Stimulated activated CD4-positive, alpha-beta T cell treated with anti-CD3 and anti-CD28 coated beads, TNF-alpha, amount 100 ng/mL, for 24 hours (primary cell): ENCODE results near the gene UNC13D.
A peak's percentile ranks its signal among the peaks of the same experiment; 100 is the strongest.
"Not testable (repeated sequence)": the region's sequence is repeated elsewhere in the genome, so short reads cannot be mapped to it uniquely, and the experiment has no call there.

Experiments
- DNase-seq, 3 experiments: peaks; one replicate each; pipeline ENCODE4 v3.0.0-alpha.2; 2020; ENCODE audit warnings: low read depth in 3 of 3

Gene UNC13D

DNA sequence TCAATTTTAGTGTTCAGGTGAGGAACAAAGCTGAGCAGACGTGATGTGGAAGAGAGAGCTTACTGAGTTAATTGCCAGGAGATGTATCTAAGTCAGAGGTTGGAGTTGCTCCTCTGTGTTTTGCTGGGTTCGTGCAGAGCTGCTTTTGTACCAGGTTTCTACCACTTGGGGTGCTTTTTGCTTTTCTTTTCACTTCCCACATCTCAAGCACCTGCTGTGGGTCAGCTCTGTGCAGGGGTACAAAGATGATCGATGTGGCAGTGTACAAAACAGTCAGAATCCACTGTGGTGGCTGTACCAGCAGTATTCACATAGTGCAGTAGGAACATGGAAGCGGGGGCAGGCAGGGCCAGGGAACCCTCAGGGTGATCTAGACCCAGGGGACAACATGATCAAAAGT lies 44.8 kb downstream of the UNC13D start:
- no peak for DNase-seq

DNA sequence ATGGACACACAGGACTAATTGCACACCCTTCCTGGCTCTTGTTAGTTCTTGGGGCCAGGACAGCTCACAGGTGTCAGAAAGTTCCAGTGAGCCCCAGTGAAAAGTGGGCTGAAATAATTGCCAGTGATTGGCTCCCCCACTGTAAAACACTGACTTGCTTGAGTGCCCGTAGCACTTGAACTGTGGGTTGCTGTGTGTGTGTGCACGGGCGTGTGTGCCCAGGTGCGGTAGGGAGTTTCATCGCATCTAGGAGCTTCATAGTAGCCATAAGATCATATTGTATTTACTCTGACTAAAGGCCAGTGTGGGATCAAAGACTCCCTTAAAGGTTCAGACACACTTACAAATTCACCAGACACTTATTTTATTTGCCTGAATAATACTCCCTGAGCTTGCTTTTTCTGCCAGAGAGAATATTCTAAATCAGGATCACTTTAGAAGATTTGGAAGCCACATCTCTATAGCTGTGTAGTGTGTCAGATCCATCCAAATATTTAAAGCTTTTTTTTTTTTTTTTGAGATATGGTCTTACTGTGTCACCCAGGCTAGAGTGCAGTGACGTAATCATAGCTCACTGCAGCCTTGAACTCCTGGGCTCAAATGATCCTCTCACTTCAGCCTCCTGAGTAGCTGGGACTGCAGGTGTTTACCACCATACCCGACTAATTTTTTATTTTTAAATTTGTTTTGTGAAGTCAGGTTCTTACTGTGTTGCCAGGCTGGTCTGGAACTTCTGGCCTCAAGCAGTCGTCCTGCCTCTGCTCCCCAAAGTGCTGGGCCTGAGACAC lies 48.2 kb downstream of the UNC13D start:
- no peak for DNase-seq

DNA sequence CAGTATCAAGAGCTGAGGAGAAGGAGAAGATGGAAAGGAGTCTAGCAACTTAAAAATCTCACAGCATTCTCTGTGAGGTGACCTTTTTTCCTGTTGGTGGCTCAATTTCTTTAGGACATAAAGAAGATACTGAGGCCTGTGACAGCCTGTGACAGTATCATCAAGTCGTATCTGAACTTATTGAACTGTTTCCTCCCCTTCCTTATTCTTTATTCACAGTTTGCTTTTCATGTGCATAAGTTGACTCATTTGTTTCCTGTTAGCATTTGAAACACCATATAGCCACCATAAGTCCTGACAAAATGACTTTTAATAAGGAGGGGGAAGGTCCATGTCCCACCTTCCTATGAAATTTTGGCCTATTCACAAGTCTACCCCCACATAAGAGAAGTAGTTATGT lies 50.7 kb downstream of the UNC13D start:
- DNase-seq = no peak

DNA sequence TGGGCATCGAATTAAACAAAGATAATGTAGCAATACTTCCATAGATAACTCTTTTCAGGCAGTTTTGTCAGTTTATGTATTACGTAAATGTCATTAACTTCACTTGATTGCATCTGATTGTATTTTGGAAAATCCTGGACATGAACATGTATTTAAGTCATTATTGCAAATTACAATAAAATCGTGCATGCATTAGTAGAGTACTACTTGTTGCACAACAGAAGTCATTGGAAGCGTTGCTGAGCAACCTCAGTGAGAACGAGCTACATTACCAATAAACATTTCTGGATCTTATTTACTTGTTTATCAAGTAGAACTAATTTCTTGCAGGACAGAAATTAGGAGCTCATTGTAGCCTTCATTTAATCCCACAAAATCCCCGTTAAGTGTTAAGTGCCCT lies 53.0 kb downstream of the UNC13D start:
- DNase-seq = no peak

DNA sequence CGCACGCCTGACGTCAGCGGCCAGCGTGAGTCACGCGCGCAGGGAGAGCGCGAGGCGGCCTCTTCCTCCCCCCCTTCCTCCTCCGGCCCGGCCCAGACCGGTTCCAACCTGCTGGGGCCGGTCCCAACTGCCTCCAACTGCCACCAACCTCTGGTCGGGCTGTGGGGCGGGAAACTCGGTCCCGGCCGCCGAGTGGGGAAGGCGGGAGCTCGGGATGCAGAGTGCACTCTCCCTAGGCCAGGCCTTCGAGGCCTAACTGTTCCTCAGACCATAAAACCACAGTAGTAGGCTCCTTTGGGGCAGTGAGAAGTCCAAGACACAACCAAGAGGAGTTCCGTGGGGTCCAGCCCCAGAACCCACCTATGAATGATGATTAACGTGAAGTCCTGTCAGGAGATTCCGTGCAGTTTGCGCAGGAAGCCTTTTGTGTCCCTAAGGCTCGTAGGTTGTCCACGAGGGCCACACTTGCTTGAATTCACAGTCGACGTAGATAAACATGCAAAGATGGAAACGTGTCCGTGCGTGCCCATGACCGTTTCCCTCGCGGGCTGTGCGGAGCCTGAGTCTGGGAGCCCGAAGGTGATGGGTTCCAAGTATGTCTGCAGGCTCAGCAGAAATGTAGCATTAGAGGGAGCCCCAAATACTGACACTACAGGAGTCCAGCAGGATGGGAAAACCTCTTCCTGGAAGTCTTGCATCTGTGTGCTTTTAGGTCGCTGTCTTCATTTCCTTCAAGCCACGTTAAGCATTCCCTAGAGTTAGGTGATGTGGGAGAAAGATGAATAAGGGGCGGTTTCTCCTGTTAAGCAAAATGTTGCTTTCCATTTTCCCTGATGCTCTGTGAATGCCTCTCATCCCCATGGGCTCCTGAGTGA lies 59.0 kb downstream of the UNC13D start:
- peak; percentile 78 to 86 (median 81) for DNase-seq

DNA sequence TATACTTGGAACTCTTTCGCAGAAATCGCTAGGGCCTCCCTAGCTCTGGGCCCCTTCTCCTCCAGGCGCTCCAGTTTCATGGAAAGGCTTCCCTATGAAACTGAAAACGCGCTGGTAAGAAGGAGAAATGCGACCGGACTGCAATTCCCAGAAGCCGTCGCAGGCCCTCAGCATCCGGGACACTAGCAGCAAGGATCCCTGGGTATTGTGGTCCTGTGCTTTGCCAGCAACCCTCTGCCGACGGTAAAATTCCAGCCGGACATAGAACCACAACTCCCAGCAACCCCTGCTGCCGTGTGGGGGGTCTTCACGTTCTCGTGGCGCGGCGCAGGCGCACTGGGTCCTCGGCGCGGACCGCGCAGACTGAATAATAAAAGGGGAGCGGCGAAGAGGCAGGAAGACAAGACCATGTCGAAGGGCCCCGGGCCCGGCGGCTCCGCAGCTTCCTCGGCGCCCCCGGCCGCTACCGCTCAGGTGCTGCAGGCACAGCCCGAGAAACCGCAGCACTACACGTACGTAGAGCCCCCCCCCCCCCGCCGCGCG lies 59.7 kb downstream of the UNC13D start, which contains the start of gene UNK:
Gene UNK, plus strand, starts transcription at position 334 of the 543 bp plus-strand sequence. Its CDS starts 75 bp downstream, at position 409.
- peak; percentile 89 to 94 (median 93) for DNase-seq

DNA sequence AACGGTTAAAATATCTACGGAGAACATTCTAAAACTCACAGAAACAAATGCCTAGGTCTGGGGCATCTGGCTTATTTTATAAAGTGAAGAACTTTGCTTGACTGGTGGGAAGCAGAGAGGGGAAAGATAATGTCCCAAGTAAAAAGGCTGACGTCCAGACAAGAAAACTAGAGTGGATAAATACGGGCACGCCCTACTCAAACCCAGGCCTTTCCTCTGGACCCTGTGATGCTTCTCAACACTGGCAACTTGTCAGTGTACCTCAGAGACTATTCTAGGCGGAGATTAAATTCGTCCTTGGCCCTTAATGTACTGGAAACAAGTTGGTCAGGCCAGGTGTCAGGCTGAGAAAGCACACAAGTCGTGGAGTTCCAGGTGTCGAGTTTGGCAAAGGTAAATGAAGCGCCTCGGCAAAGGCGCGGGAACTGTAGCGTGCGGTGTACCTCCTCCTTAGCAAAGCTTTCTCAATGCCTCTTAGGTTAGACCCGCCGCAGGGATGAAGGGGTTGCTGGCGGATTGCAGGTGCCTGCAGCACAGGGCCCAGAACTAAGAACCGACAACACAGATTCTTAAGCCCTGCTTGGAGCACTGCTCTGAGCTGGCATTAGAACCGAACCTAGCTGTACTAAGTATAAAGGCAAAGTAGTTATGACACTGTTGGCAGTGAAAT lies 60.3 kb downstream of the UNC13D start:
- DNase-seq = peak in 1 of 3 experiments; percentile 7

DNA sequence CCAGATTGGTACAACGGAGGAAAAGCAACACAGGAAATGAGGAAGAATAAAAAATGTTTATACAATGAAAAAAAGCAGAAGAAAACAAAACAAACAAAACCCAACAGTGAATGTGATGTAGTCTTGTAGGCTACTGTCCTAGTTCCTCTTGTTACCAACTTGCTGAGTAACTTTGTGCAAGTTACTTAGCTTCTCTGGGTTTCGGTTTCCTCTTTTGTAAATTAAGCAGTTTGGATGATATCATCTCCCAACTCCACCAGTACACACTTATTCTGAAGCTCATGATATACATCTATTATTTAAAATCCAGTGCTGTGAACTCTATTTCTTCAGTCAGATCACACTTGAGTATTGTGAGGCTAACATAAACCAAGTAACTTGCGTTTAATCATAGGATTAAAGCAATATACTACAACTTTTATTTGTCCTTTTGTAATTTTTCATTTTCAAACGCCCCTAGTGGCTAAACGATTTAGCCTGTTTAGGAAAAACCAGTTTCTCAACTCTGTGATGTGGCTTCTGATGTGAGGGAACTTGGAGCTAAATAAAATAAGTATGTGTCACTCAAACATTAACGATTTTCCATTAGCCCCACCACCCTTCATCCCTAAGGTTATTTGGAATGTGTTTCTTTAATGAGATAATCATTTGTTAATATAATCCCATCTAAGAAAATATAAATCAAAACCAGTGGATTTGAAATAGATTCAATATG lies 61.0 kb downstream of the UNC13D start:
- DNase-seq = no peak

DNA sequence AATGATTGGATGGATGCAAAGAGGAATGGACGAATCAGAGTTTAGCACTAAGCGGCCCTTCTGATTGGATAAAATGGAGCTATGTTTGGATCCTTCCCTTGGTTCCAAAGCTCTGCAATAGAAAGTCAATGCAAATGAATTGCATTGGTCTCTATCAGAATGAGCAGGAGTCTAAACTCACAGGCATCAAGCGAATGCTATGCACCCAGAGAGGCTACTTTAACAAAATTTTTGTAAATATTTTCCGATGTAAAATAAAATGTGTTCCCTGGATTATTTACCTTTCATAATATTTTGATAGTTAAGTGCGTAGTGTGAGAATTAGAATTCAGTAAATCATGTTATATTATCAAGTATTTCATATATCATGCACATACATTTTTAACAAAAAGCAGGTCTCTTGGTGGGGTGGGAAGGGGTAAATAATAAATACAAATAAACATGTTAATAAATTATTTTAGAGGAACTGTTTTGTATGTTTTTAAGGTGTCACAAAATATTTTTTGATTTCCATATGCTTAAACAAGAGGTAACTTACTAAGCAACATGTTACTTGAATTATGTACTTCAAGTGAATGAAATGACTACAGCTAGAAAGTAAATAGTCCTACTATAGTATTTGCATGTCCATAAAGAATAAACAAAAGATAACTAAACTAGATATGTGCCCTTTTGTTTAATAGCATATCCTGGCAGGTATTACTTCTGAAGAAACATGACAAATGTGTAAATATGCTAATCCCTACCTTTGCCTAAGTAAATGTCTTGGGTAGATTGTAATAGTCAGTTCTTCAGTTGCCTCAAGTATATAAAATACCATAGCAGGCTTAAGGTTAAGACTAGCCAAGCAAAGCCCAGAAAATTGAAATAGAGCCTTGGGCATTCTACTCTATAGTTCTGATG lies 64.0 kb downstream of the UNC13D start:
- no peak for DNase-seq

DNA sequence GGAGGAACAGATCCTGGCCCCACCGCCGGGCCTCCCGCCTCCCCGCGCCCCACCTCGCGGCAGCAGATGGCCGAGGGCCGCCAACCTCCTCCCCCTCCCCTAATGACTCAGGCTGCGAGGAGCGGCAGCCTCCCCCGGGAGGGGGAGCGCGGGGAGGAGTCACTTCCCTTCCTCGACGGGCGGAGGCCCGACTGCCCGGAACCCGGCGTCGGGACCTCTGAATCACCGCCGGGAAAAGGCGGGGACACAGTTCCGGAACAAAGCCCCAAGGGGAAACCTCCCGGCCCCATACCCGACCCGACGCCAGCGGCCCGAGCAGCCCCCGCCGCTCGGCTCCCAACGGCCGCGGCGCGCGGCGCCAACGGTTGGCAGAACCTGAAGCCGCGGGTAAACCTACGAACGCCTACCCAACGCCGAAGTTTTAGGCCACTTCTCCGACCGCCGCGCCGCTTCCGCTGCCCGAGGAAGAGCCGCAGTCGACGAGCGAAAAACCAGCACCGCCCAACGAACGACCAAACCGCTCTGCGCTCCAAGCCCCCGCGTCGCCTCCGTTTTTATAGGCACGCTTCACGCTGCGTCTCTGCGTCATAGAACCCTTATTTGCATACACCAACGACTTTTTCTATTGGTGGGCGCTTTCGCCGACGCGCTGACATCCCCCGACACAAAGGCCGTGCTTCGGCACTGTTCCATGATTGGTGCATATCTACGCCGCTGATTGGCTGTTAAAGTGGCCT lies 64.8 kb downstream of the UNC13D start:
- peak; percentile 81 to 92 (median 91) for DNase-seq

DNA sequence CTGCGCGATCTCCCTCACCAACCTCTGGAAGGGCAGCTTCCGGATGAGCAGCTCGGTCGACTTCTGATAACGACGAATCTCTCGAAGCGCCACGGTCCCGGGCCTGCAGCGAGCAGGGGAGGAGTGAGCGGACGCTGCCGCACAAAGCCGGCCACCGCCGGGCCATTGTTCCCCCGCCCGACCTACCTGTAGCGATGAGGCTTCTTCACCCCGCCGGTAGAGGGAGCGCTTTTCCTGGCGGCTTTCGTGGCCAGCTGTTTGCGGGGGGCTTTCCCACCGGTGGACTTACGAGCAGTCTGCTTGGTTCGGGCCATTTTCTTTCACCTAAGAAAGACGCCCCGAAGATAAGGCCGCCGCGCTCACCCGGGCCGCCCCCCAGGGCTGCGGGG lies 65.3 kb downstream of the UNC13D start:
- DNase-seq = peak in 1 of 3 experiments; percentile 55

DNA sequence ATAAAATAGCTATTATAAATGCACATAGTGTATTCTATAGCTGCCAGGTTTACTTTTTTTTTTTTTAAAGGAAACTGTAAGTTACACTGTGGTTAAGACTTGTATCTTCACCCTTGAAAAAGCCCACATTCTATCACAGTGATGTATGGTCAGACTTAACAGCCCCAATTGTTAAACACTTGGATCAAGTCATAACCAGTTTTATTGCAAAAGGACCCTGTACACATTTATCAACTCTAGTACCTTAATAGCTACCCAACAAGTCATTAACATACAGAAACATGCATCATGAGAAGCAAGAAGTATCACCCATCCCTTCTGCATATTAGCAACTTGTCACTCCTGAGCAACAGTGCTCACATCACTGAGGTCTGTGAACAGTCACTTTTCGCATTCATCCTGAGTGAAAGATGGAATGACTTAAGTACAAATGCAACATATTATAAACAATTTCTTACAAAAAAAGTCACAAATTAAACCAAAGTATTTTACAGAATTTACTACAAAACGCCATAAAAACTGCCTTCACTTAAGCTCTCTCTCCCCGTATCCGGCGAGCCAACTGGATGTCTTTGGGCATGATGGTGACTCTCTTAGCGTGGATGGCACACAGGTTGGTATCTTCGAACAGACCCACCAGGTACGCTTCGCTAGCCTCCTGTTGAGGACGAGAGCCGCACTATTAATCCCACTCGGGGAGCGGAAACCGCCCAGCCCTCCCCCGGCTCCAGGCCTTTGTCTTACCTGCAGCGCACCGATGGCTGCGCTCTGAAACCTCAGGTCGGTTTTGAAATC lies 65.9 kb downstream of the UNC13D start:
- not testable (repeated sequence) for DNase-seq

DNA sequence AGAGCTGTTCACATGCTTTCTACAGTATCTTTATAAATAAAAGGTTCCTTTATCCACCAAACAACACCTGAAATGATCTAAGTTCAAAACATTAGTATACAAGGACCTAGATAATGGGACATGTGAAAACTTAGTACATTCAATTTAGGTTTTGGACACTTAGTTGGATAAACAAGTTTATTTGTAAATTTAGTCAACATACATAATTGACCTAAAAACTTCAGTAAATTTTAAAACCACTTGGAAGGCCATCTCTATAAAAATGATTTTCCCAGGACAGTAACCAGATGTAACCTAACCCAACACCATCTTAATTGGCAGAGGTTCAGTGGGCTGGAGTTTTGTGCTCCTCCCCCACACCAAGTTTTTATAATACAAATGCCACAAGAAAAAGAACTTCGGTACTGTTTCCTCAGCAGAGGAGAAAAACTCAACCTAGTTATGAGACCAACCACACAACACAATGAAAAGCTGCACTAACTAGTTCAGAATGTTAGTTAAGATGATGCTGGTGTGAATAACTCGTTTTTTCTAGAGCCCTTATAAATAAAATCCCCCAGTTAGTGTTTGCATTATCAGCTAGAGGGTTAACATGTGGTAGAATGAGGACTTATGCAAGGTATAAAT lies 66.8 kb downstream of the UNC13D start:
- no peak for DNase-seq
